GM12878 (cell line): ENCODE results near the gene SHFL. TPM values are rescaled to one million over a fixed set of nuclear protein-coding genes. Genes with fewer than 3 reads are reported as not detected.
A peak's percentile ranks its signal among the peaks of the same experiment; 100 is the strongest.

Experiments used
- BCLAF1 ChIP-seq: fragments of 450-650 bp; IDR thresholded peaks from 2 replicates; pipeline ENCODE4 v1.6.1; 2017; ENCODE audit warnings: antibody characterized with exemption, mild to moderate bottlenecking, moderate library complexity
- CUX1 ChIP-seq: IDR thresholded peaks from 2 replicates; pipeline ENCODE4 v1.6.1; 2012; ENCODE audit warnings: improper control_type of control experiment, low read depth, low read length; ENCODE audit not compliant: insufficient replicate concordance
- GABPA ChIP-seq: IDR thresholded peaks from 2 replicates; pipeline ENCODE4 v1.6.1; 2014; ENCODE audit warnings: antibody characterized with exemption, low read depth, mild to moderate bottlenecking, inconsistent platforms
- IKZF2 ChIP-seq, 2 experiments: fragments of 450-650 bp; IDR thresholded peaks; 2 replicates each; pipeline ENCODE4 v1.6.1; 2017; ENCODE audit warnings: mild to moderate bottlenecking in 2 of 2, moderate library complexity in 2 of 2
- MAX ChIP-seq: IDR thresholded peaks from 2 replicates; pipeline ENCODE4 v1.6.1; 2012; ENCODE audit warnings: low read depth, low read length, improper control_type of control experiment
- MTA2 ChIP-seq: fragments of 450-650 bp; IDR thresholded peaks from 2 replicates; pipeline ENCODE4 v1.6.1; 2016; ENCODE audit warnings: low read depth, mild to moderate bottlenecking, moderate library complexity
- NR2C2 ChIP-seq: IDR thresholded peaks from 2 replicates; pipeline ENCODE4 v1.6.1; 2011; ENCODE audit warnings: borderline replicate concordance, low read depth; ENCODE audit not compliant: control insufficient read depth, insufficient read length
- POLR2A ChIP-seq: IDR thresholded peaks from 2 replicates; pipeline ENCODE4 v1.6.1; 2011; ENCODE audit warnings: low read depth, mild to moderate bottlenecking, low read length
- PRDM15 ChIP-seq: fragments of 450-650 bp; formaldehyde crosslinking; IDR thresholded peaks from 2 replicates; pipeline ENCODE4 v1.4.0; 2020; ENCODE audit warnings: mild to moderate bottlenecking, moderate library complexity
- SMC3 ChIP-seq: IDR thresholded peaks from 2 replicates; pipeline ENCODE4 v1.6.1; 2011; ENCODE audit warnings: low read length, improper control_type of control experiment, borderline replicate concordance
- SUZ12 ChIP-seq: fragments of 200-600 bp; sonication (generic); IDR thresholded peaks from one replicate; pipeline ENCODE4 v1.6.1; 2018; ENCODE audit warnings: antibody characterized with exemption, mild to moderate bottlenecking; ENCODE audit not compliant: unreplicated experiment
- USF2 ChIP-seq: IDR thresholded peaks from 2 replicates; pipeline ENCODE4 v1.6.1; 2011; ENCODE audit warnings: low read depth, low read length, improper control_type of control experiment, borderline replicate concordance
- polyA plus RNA-seq, 11 experiments: library from polyadenylated mRNA; depleted of rRNA in 4 of 11; unstranded in 6 of 11; stranded (reverse) in 5 of 11; fragments of >200 nt; fragmentation: Nextera tagmentation in 4 of 11; fragmentation: Illumina TruSeq in 1 of 11; extraction: Ambion mirVana in 4 of 11; extraction: Trizol in 1 of 11; gene quantifications; 1 replicate in 1 of 11; 2 replicates in 10 of 11; pipeline versions ENCODE4 v1.2.1 to v1.2.3, GENCODE V29; 2011 to 2016; ENCODE audit warnings: inconsistent platforms in 2 of 11, missing spikeins in 2 of 11, low read depth in 1 of 11
- total RNA-seq, 4 experiments: library from RNA; depleted of rRNA in 3 of 4; stranded (reverse); fragments of >200 nt in 3 of 4; fragmentation: Illumina TruSeq in 1 of 4; extraction: Trizol in 1 of 4; gene quantifications; 2 replicates each; pipeline versions ENCODE4 v1.2.1 to v1.2.3, GENCODE V29; 2013 to 2021
- TF ChIP-seq, protein P1 (sequence below), 3 experiments: IDR thresholded peaks in 2 of 3; conservative IDR thresholded peaks in 1 of 3; 2 replicates each; pipeline ENCODE4 v1.5.1; 2011; ENCODE audit warnings: low read depth in 3 of 3, low read length in 3 of 3, mild to moderate bottlenecking in 3 of 3, control low read depth in 2 of 3, moderate library complexity in 2 of 3, inconsistent platforms in 1 of 3, mixed read lengths in 1 of 3; ENCODE audit not compliant: control insufficient read depth in 2 of 3, insufficient read depth in 1 of 3; ENCODE audit errors: extremely low read depth in 1 of 3

The SHFL gene
- total and polyA plus RNA-seq, 10 of the 15 experiments (the other 5 are each of a cell fraction or from before 2014, with no cell fraction given), result 8.0 to 83.8 (median 40.7) TPM

- TF ChIP-seq BCLAF1 (no peak), IKZF2 (IDR thresholded peaks at IDR 0.05) (no peak), PRDM15 (CRISPR knock-in tag) (no peak), GABPA (no peak), SMC3 (no peak), POLR2A (peak; percentile 35), MAX (no peak), SUZ12 (no peak), MTA2 (no peak), NR2C2 (no peak), CUX1 (no peak), USF2 (no peak)
- TF ChIP-seq, protein P1, sequence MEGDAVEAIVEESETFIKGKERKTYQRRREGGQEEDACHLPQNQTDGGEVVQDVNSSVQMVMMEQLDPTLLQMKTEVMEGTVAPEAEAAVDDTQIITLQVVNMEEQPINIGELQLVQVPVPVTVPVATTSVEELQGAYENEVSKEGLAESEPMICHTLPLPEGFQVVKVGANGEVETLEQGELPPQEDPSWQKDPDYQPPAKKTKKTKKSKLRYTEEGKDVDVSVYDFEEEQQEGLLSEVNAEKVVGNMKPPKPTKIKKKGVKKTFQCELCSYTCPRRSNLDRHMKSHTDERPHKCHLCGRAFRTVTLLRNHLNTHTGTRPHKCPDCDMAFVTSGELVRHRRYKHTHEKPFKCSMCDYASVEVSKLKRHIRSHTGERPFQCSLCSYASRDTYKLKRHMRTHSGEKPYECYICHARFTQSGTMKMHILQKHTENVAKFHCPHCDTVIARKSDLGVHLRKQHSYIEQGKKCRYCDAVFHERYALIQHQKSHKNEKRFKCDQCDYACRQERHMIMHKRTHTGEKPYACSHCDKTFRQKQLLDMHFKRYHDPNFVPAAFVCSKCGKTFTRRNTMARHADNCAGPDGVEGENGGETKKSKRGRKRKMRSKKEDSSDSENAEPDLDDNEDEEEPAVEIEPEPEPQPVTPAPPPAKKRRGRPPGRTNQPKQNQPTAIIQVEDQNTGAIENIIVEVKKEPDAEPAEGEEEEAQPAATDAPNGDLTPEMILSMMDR (IDR thresholded peaks at IDR 0.05 in 2 of 3, conservative IDR thresholded peaks at IDR 0.05 in 1 of 3; ENCODE audit: control insufficient read depth in 2 of 3, extremely low read depth in 1 of 3, insufficient read depth in 1 of 3, low read depth in 3 of 3, low read length in 3 of 3), result no peak
Measured at GRCh38 chr19:10113964-10114650, 28.0 kb downstream of the SHFL start (continued).
